ENCODE data around the gene MAGOH. TPM values are rescaled to one million over a fixed set of nuclear protein-coding genes. Genes with fewer than 3 reads are reported as not detected.

MAGOH gene
- total and polyA plus RNA-seq, 2 donors = 39.3 to 73.2 TPM

GRCh38 chr1:53260631-53261247 is 22.4 kb upstream of the MAGOH start:
- H3K36me3 ChIP-seq (ENCODE audit: insufficient read depth) = no peaks in the 10 kb centered on the region
- WGBS = 84% methylated on average over 4 of the region's 4 CpGs
- DNase-seq (ENCODE audit: extremely low spot score) = no peak
- H3K27ac ChIP-seq (ENCODE audit: low read depth) = no peak overlapping the region
- no peak overlapping the region for H3K4me3 ChIP-seq (ENCODE audit: low read depth, low read length)
- no peaks in the 10 kb centered on the region for H3K4me1 ChIP-seq (ENCODE audit: insufficient read depth)

- Histone ChIP-seq H3K4me1 (ENCODE audit: insufficient read depth) (no peaks in the 10 kb centered on the region), H3K4me3 (ENCODE audit: low read depth, low read length) (no peak overlapping the region), H3K27ac (ENCODE audit: low read depth) (no peak overlapping the region), H3K36me3 (ENCODE audit: insufficient read depth) (no peaks in the 10 kb centered on the region)
- no peak for DNase-seq (ENCODE audit: extremely low spot score)
- WGBS = 94% methylated on average over 2 of the region's 2 CpGs
Observed at GRCh38 chr1:53259932-53260331, 21.6 kb upstream of the MAGOH start.

GRCh38 chr1:53258216-53258615 is 19.9 kb upstream of the MAGOH start:
- 70% methylated on average over 1 of the region's 1 CpG for WGBS
- Histone ChIP-seq H3K4me1 (ENCODE audit: insufficient read depth) (no peaks in the 10 kb centered on the region), H3K36me3 (ENCODE audit: insufficient read depth) (no peaks in the 10 kb centered on the region), H3K4me3 (ENCODE audit: low read depth, low read length) (no peak overlapping the region), H3K27ac (ENCODE audit: low read depth) (no peak overlapping the region)
- DNase-seq (ENCODE audit: extremely low spot score) = no peak

GRCh38 chr1:53257454-53258081 is 19.2 kb upstream of the MAGOH start:
- Histone ChIP-seq H3K4me3 (ENCODE audit: low read depth, low read length) (no peak overlapping the region), H3K4me1 (ENCODE audit: insufficient read depth) (no peaks in the 10 kb centered on the region), H3K27ac (ENCODE audit: low read depth) (no peak overlapping the region), H3K36me3 (ENCODE audit: insufficient read depth) (no peaks in the 10 kb centered on the region)
- WGBS = 90% methylated on average over 5 of the region's 5 CpGs
- DNase-seq (ENCODE audit: extremely low spot score) = no peak

- no peak overlapping the region for H3K4me3 ChIP-seq (ENCODE audit: low read depth, low read length)
- no peak for DNase-seq (ENCODE audit: extremely low spot score)
- WGBS = 91% methylated on average over 11 of the region's 11 CpGs
Observed at GRCh38 chr1:53256511-53257453, 18.5 kb upstream of the MAGOH start.

GRCh38 chr1:53255031-53255430 is 16.7 kb upstream of the MAGOH start:
- H3K27ac ChIP-seq (ENCODE audit: low read depth) = no peak overlapping the region
- DNase-seq (ENCODE audit: extremely low spot score) = no peak
- no peaks in the 10 kb centered on the region for H3K4me1 ChIP-seq (ENCODE audit: insufficient read depth)
- no peaks in the 10 kb centered on the region for H3K36me3 ChIP-seq (ENCODE audit: insufficient read depth)
- no peak overlapping the region for H3K4me3 ChIP-seq (ENCODE audit: low read depth, low read length)
- WGBS = 96% methylated on average over 4 of the region's 4 CpGs

More at GRCh38 chr1:53256511-53257453, 18.5 kb upstream of the MAGOH start:
- Histone ChIP-seq H3K36me3 (ENCODE audit: insufficient read depth) (no peaks in the 10 kb centered on the region), H3K4me1 (ENCODE audit: insufficient read depth) (no peaks in the 10 kb centered on the region), H3K27ac (ENCODE audit: low read depth) (no peak overlapping the region)

GRCh38 chr1:53254011-53254640 is 15.8 kb upstream of the MAGOH start:
- no peaks in the 10 kb centered on the region for H3K4me1 ChIP-seq (ENCODE audit: insufficient read depth)
- no peak overlapping the region for H3K4me3 ChIP-seq (ENCODE audit: low read depth, low read length)
- H3K27ac ChIP-seq (ENCODE audit: low read depth) = no peak overlapping the region
- no peak for DNase-seq (ENCODE audit: extremely low spot score)
- WGBS = 53% methylated on average over 4 of the region's 4 CpGs
- H3K36me3 ChIP-seq (ENCODE audit: insufficient read depth) = no peaks in the 10 kb centered on the region

- 91% methylated on average over 4 of the region's 4 CpGs for WGBS
Observed at GRCh38 chr1:53250325-53250724, 12.0 kb upstream of the MAGOH start.

GRCh38 chr1:53249706-53250105 is 11.4 kb upstream of the MAGOH start:
- no peak overlapping the region for H3K27ac ChIP-seq (ENCODE audit: low read depth)
- DNase-seq (ENCODE audit: extremely low spot score) = no peak
- no peak overlapping the region for H3K4me3 ChIP-seq (ENCODE audit: low read depth, low read length)
- 54% methylated on average over 3 of the region's 3 CpGs for WGBS
- H3K36me3 ChIP-seq (ENCODE audit: insufficient read depth) = no peaks in the 10 kb centered on the region
- no peaks in the 10 kb centered on the region for H3K4me1 ChIP-seq (ENCODE audit: insufficient read depth)

More at GRCh38 chr1:53250325-53250724, 12.0 kb upstream of the MAGOH start:
- Histone ChIP-seq H3K36me3 (ENCODE audit: insufficient read depth) (no peaks in the 10 kb centered on the region), H3K4me1 (ENCODE audit: insufficient read depth) (no peaks in the 10 kb centered on the region), H3K4me3 (ENCODE audit: low read depth, low read length) (no peak overlapping the region), H3K27ac (ENCODE audit: low read depth) (no peak overlapping the region)
- DNase-seq (ENCODE audit: extremely low spot score) = no peak

GRCh38 chr1:53246261-53247134 is 8.2 kb upstream of the MAGOH start:
- DNase-seq (ENCODE audit: extremely low spot score) = no peak
- WGBS = 90% methylated on average over 4 of the region's 4 CpGs
- Histone ChIP-seq H3K36me3 (ENCODE audit: insufficient read depth) (no peaks in the 10 kb centered on the region), H3K4me3 (ENCODE audit: low read depth, low read length) (no peak overlapping the region), H3K4me1 (ENCODE audit: insufficient read depth) (no peaks in the 10 kb centered on the region), H3K27ac (ENCODE audit: low read depth) (no peak overlapping the region)

GRCh38 chr1:53244141-53244540 is 5.8 kb upstream of the MAGOH start:
- 65% methylated on average over 4 of the region's 4 CpGs for whole genome bisulfite sequencing
- Histone ChIP-seq H3K4me3 (ENCODE audit: low read depth, low read length) (no peak overlapping the region), H3K27ac (ENCODE audit: low read depth) (no peak overlapping the region), H3K36me3 (ENCODE audit: insufficient read depth) (no peaks in the 10 kb centered on the region), H3K4me1 (ENCODE audit: insufficient read depth) (no peaks in the 10 kb centered on the region)
- DNase-seq (ENCODE audit: extremely low spot score) = no peak

GRCh38 chr1:53242381-53242780 is 4.1 kb upstream of the MAGOH start:
- WGBS = 69% methylated on average over 4 of the region's 4 CpGs
- DNase-seq (ENCODE audit: extremely low spot score) = no peak
- H3K27ac ChIP-seq (ENCODE audit: low read depth) = no peak overlapping the region
- no peaks in the 10 kb centered on the region for H3K4me1 ChIP-seq (ENCODE audit: insufficient read depth)
- H3K36me3 ChIP-seq (ENCODE audit: insufficient read depth) = no peaks in the 10 kb centered on the region
- no peak overlapping the region for H3K4me3 ChIP-seq (ENCODE audit: low read depth, low read length)

- no peak overlapping the region for H3K4me3 ChIP-seq (ENCODE audit: low read depth, low read length)
- no peaks in the 10 kb centered on the region for H3K36me3 ChIP-seq (ENCODE audit: insufficient read depth)
- H3K27ac ChIP-seq (ENCODE audit: low read depth) = no peak overlapping the region
- no peak for DNase-seq (ENCODE audit: extremely low spot score)
- WGBS = 90% methylated on average over 2 of the region's 2 CpGs
- H3K4me1 ChIP-seq (ENCODE audit: insufficient read depth) = no peaks in the 10 kb centered on the region
Observed at GRCh38 chr1:53241828-53242227, 3.5 kb upstream of the MAGOH start.

All from urinary bladder (tissue), 4 donors.